ENCODE results near the gene PHF8.
A peak's percentile ranks its signal among the peaks of the same experiment; 100 is the strongest.

Gene PHF8

DNA sequence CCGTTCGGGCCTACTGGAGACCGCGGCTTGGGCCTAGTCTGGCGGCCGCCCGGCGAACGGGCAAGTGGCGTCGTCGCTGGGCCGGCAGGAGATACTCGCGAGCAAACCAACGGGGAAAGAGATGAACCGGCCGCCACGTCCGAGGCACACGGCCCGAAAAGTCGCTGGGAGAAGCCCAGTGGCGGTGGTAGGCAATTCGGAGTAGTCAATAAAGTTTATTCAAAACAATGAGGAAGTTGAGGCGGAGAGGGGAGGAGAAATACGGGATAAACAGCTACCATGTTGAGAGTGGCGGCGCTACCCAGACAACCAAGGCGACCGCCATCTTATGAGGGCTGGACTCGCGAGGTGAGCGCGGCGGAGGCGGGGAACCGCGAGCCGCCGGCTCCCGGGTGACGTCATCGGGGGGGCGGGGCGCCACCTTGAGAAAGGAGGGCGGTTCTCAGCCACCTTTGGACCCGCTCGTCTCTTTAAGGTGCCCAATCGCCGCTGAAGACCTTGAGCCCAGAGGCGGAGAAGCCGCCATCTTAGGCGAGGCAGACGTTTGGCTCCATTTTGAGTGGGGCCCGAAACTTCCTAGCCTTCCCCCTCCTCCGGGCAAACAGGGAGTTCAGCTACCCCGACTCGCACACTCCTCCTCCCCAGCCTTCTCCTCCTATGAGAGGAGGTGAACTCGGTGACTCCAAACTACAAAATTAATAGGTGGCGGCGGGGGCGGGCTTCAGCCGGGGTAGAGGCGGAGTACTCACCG, at the start of gene PHF8:
Gene PHF8 (minus strand): TSS at position 348 of the 751 bp plus-strand sequence. CDS start 1,745 bp downstream, outside the sequence.
- DNase-seq = peak; percentile 94

DNA sequence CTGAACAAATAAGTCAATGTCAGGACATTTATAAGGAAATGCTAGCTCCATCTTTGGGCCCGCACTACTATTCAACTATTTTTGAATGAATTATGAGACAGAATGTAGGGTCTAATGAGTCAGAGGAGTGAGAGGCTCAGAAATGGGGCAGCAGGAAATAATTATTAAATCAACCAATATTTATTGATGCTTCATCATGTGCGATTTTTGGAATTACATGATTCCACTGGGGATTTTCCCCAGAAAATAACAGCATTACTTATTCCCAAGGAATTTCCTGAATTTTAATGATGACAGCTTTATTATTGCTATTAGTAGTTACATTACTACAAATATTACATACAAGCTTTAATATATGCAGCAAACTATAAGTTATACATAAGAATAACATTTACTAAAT, 49.3 kb upstream of the PHF8 start:
- no peak for DNase-seq

DNA sequence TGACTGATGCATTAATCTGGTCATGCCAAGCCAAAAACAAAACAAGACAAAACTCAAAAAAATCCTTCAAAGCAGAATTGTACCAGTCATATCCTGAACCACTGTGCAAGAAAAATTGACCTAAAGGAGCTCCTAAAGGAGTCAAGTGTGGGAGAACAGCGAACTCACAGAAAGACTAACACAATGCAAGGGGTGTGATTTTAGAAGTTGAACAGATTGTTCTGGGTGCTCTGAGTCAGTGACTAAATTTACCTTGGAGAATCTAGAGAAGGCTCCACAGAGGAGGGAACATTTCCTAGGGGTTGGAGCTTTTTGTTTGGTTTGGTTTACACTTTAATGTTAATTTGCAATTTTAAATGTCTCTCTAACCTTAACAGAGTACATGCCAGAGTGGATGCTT, 48.9 kb upstream of the PHF8 start:
- DNase-seq = no peak

DNA sequence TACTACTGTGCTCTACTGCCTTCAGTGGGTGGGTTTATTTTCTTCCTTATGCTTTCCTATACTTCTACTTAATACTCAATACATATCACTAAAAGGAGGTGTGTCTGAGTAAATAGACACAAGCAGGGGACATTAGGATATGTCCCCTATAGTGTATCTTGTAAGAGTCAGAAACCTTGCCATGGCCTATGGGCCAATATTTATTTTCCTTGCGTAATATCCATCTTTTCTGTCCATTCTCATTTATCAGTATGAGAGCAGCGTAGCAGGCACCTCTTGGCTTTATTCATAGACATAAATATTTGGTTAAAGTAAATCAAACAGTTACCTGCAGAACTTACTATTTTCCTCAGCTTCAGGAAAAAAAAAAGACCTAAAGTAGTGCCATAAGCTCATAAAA, 46.6 kb upstream of the PHF8 start:
- DNase-seq = no peak

DNA sequence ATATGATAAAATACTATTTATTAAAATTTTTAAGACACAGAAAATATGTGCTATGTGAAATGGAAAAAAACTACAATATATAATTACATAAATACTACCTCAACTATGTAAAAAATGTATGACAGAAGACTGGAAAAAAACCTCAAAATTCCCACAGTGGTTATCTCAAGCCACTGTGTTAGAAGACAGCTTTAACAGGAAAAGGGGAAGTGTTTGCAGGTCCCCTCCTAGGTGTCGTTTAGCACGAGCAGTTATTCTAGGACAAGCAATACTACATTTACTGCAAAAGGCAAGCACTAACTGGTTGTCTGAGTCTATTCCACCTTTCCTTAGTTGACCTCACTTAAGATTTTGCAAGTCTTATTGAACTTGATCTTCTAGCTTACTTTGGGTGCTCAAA, 44.9 kb upstream of the PHF8 start:
- no peak for DNase-seq

DNA sequence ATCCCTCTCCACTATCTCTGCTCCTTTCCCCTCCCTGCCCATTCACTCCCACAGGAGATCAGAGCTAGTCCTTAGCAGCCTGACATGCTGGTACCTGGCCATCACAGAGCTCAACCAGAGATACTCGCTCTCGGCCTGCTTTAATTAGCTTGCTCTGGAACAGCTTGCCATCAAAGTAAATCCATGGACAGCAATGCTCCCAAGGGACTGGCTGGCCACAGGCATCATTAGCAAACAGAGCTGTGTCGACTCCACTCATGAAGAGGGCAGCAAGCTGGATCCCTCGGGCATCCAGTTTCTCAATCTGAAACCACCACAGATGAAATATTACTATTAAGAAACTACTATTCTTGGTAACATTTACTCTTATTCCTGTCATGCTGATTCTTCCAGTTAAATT, 43.4 kb upstream of the PHF8 start:
- peak; percentile 1 for DNase-seq

DNA sequence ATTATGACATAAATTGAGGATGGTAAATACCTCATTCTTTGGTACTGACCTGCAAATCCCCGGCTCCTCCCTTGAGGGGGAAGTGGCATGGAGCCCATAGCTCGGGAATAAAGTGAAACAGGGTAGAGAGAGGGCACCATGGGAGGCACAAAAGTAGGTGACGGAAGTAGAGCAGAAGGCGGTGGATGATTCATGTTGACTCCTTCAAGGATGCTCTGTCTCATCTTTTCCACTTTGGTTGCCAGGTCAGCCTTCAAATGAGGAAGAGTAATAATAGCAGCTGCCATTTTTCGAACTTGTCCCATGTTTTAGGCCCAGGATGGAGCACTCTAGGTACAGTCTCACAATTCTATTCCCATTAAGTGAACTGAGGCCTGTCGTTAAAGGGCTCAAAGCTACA, 41.4 kb upstream of the PHF8 start:
- no peak for DNase-seq

DNA sequence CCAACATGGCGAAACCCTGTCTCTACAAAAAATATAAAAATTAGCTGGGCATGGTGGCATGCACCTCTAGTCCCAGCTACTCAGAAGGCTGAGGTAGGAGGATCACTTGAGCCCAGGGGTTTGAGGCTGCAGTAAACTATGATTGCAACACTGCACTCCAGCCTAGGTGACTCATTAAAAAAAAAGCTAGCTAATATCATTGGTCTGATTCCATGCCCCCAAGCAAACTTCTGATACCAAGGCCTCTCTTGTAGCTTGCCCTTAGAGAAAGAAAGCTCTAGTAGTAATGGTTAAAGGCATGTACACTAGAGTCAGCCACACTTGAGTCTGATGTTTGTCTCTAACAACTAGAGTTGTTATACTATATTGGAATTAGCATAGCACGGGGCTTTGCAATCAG, 32.6 kb upstream of the PHF8 start:
- DNase-seq = no peak

DNA sequence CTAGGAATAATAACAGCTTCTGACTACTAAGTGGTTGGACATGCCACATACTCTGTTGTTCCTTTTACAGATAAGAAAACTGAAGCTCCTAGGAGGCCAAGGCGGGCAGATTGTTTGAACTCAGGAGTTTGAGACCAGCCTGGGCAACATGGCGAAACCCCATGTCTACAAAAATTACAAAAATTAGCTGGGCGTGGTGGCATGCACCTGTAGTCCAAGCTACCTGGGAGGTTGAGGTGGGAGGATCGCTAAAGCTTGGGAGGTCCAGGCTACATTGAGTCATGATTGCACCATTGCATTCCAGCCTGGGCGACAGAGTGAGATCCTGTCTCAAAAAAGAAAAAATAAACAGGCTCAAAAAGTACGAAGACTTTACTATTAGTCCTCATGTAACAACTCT, 30.6 kb upstream of the PHF8 start:
- DNase-seq = no peak

DNA sequence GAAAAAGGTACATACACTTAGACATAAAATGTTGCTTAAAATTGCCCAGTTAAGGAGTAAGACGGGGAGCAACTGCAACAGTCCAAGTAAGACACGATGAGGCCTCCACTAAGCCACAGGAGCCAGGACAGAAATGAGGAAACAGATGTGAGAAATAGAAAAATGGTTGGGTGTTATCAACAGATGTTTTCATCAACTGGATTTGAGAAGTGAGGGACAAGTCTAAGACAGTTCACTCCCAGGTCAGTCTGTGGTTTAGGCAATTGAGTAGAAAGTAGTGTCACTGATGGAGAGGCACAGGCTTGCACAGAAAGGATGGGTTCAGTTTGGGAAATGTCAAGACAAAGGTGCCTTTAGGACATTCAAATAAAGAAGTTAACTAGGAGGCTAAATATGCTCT, 23.5 kb upstream of the PHF8 start:
- DNase-seq = no peak

DNA sequence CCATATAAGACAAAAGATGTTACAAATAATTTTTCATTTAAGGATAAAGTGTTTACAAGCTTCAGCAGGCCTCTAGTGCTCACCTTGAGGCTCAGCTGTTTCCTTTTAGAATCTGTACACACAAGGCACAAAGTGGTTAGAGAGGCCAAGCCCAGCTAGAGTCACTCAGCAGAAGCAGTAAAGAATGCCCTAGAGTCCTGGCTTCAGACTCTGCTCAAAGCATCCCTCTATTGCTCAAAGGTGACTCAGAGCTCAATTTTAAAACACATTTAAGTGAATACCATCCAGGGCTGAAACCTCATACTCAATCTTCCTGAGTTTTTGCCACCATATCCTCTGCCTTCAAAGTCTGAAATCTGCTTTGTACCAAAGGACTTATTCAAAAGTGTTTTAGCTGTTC, 22.6 kb upstream of the PHF8 start:
- no peak for DNase-seq

DNA sequence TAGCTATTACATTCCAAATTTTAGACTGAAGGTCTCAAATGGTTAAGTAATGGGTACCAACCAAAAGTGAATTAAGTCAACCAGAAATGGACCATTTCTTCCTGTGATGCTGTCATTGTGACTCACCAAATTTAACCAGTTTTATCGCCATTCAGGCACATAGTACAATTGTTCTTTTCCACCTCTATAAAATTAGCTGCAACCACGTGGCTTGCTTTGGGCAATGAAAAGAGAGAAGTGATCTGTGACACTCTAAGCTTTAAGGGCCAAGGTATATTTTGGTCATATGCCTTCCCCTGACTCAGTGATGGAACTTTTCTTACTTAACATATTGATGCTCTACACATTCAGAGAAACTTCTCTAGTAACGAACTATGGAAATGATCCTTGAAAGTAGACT, 20.3 kb upstream of the PHF8 start:
- no peak for DNase-seq

DNA sequence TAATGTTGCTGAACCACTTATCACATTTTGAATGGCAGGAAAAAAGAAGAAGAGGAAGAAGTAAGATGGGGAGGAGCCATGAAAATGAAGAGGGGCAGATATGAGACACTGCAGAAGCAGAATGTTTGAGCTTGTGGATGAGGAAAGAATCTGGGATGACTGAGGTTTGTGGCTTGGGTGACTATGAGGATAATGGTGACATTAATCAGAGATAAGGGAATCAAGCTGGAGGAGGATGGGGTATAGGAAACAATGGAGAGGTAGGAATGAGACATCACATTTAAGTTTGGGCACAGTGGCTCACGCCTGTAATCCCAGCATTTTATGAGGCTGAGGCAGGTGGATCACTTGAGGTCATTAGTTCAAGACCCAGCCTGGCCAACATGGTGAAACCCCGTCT, 19.1 kb upstream of the PHF8 start:
- no peak for DNase-seq

DNA sequence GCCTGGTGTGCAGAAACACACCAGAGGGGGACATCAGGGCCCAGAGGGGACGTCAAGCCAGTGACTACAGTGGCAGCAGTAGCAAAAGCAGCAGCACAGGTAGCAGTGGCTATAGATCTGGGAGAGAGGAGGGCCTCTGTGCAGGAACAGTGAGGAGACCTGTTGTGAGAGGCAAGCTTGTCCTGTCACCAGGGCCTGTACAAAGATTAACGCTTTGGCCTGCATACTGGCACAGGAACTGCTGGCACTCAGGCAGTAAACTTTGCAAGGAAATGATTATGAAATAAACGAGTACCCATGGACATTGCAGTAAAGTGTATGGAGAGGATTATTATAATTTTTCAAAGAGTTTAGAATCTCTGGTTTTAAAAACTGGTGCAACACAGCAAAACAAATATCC, 5.5 kb upstream of the PHF8 start:
- no peak for DNase-seq

DNA sequence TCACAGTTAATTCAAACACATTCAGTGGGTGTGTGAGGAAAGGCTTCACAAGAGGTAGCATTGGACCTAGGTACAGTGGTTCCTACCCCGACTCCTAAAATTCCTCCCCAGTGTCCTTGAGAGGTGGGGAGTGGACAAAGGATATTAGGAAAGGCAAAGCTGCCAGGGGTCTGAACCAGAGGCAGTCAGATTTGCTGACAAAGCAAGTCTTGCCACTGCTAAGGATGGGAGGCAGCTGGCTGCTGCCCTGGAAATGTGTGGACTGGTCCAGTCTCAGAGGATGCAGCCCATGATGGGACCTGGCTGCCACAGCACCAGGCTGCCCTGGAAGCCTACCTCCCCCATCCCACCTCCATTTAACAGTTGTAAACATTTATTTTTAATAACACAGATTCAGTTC, 4.1 kb upstream of the PHF8 start:
- no peak for DNase-seq

DNA sequence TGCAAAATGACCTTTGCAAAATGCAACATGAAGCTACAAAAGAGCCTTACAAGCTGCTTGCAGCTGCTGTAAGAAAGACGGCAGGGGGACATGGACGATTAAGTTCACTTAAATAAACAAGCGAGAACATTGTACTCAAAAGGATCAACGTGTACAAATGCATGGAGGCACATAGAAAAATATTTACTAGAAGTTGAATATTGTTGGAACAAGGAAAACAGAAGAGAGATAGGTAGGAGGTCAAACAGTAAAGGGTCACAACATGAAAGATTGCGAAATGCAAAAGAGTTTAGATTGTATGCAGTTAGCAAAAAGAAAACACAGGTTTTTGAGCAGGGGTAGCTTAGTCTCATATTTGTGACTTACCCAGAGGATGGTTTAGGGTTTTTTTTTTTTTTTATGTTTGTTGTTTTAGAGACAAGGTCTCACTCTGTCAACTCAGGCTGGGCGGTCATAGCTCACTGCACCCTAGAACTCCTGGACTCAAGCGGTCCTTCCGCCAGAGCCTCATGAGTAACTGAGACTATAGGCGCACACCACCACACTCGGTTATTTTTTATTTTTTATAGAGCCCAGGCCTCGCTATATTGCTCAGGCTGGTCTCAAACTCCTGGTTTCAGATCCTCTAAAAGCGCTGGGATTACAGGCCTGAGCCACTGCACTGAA, 1.4 kb upstream of the PHF8 start:
- DNase-seq = no peak

DNA sequence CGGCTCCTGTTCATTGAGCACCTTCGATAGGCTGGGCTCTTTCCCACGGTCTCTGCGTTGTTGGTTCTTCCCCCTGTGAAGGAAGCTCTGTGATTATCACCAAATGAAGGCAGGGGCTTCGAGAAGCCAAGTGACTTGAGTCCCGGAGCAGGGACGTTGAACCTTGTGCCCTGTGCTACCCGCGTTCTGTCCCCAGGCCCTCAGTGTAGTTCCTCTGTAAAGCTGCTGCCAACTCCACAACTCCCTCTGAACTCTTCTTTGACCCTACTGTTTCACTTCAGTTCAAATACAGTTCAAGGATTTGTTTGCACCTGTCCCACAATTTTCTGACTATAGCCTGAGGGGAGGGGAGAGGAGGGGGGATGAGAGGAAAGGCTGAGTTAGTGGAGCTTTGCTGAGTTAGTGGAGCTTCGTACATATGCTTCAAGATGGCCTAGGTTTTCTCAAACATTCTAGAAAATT, 635 bp upstream of the PHF8 start:
- no peak for DNase-seq

DNA sequence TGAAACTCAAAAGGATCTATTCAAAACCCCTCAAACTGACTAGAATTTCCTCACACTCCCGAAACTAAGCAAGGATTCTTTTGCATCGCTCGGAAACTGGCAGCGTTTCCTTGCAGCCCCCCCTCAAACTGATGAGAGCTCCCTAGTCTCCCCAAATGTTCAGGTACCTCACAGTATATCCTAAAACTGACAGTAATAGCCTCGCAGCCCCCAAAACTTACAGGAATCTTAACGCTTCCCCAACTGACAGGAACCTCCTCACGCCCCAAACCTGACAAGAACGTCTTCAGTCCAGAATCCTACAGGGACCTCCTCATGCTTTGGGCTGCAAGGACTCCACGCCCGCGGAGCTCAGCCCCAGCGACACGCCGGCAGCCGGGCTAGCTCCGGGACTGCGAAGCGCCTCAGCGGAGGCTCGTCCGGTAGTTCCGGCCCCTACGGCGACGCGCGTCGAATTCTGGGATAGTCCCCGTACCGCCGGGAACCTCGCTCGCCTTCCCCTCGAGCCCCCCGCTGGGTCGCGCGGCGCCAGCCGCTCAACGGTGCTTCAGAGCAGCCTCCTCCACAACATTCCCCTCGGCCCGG, 640 bp downstream of the PHF8 start:
- DNase-seq = no peak

DNA sequence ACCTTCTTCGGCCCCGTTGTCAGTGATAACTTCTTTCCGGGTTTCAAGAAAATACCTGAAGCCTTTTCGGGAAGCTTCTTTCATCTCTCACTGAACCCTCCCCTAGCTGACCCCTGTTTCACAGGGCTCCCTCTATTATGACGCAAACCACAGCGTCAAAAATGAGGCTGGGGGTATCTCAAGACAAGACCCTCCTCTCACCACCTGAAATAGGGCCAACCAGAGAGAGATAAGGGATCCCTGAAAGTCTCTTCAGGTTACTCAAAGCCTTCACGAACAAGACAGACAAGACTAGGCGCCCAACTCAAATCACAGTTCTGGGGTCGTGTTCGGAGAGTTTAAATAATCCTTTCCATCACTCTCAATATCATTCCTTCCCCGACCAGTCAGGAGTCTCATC, 1.2 kb downstream of the PHF8 start:
- peak; percentile 27 for DNase-seq

DNA sequence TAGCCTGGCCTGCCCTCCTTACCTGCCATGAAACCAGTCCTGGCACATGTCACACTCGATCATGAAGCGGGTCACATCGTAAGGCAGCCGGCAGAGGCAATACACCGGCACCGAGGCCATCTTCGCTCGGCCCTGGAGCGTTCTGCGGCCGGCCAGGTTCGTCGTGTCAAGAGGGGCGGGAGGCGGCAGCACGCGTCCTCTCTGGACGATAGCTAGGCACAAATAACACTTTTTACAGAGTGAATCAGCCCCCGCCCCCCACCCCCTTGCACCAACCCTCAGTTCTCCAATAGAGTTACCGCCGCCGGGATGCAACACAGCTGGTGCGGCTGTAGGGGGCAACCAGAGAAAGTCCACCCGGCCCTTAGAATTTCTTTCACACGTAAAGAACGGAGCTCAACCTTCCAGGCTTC, 1.7 kb downstream of the PHF8 start:
- DNase-seq = no peak

DNA sequence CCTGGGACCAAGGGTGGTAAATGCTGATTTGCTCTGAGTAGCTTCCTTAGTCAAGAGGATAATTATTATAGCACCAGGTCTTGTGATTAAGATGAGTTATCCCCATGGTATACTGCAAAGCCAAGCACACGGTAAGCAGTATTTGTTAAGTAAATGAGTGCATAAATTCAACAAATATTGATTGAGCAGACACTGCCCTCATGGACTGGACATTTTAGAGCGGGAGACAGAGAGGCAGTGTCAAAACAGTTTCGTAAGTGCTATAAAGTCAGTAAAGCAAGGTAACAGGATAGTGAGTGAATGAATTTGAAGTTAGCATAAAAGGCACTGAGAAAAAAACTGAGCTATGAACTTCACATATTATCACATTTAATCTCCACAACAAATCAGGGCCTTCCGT, 13.9 kb downstream of the PHF8 start:
- no peak for DNase-seq

DNA sequence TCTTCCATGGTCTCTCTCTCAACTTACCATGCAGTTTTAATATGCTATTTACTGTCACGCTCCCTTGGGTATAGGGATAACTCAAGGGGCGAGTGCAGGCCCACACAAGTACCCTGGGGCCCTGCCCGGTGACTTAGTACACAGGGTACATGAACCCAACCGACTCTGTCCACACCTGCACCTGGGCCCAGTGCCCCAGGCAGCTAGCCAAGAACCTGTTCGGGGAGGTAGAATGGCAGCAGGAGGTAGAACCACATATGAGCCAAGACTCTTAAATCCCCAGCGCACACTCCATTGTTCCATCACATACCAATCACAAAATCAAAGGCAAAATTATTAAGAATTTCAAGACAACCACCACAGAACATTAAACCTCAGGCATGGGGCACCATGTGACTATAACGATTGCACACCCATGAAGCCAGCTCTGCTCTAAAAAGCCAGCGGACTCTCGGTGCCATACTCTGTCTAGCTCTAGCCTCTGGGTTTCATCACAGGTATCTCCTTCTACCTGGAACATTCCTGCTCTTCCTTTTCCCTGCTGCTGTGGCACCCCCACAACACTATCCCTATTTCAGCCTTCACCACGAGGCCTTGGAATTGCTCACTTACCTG, 14.6 kb downstream of the PHF8 start:
- DNase-seq = no peak

DNA sequence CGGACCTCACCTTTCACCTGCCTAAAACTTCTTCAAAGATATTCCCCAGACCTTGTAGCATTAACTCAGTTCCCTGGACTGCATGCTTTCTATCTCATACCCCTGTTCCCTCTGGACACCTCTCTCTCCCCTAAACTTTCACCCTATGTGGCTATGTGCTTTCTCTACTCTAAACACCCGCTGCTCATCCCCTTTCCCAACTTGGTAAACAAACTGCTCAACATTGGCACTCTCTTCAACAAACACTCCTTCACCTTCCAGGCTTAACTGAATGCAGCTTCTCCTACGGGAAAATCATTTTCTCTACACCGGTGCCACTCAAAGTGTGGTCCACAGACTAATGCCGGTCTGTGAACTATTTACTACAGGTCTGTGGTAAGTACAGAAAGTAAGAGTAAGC, 19.9 kb downstream of the PHF8 start:
- no peak for DNase-seq

Data from retina (tissue), 1 donor.